ENCODE measurements around the gene P2RY8. TPM values are rescaled to one million over a fixed set of nuclear protein-coding genes. Genes with fewer than 3 reads are reported as not detected.
A peak's percentile ranks its signal among the peaks of the same experiment; 100 is the strongest.
"Not testable (repeated sequence)": the region's sequence is repeated elsewhere in the genome, so short reads cannot be mapped to it uniquely, and the experiment has no call there.

P2RY8 gene
- total RNA-seq, 1 donor from 2014 or later = 1.9 TPM

- intact Hi-C loops (cut with DNase I) = no loop called here
- ATAC-seq = no peak
- no peak for DNase-seq (ENCODE audit: missing footprints)
These were observed 59.1 kb downstream of the P2RY8 start for GRCh38 chrX:1477801-1478458.

GRCh38 chrX:1477229-1477628, 59.8 kb downstream of the P2RY8 start:
- intact Hi-C loops (cut with DNase I) = no loop called here
- DNase-seq (ENCODE audit: missing footprints) (no peak), ATAC-seq (no peak)

GRCh38 chrX:1476682-1477081, 60.3 kb downstream of the P2RY8 start:
- no peak for DNase-seq (ENCODE audit: missing footprints)
- intact Hi-C loops (cut with DNase I) = no loop called here

GRCh38 chrX:1475881-1476280, 61.1 kb downstream of the P2RY8 start:
- intact Hi-C loops (cut with DNase I) = no loop called here
- ATAC-seq = no peak
- DNase-seq (ENCODE audit: missing footprints) = no peak

More at GRCh38 chrX:1476682-1477081, 60.3 kb downstream of the P2RY8 start:
- no peak for ATAC-seq

GRCh38 chrX:1475481-1475880, 61.5 kb downstream of the P2RY8 start:
- intact Hi-C loops (cut with DNase I) = no loop called here
- no peak for DNase-seq (ENCODE audit: missing footprints)
- no peak for ATAC-seq

GRCh38 chrX:1474593-1474992, 62.4 kb downstream of the P2RY8 start:
- DNase-seq (ENCODE audit: missing footprints); intact Hi-C loops (cut with DNase I); ATAC-seq: not testable (repeated sequence)

GRCh38 chrX:1472975-1473374, 64.0 kb downstream of the P2RY8 start:
- intact Hi-C loops (cut with DNase I) = no loop called here
- DNase-seq (ENCODE audit: missing footprints) (no peak), ATAC-seq (no peak)

GRCh38 chrX:1468250-1468772, 68.7 kb downstream of the P2RY8 start:
- ATAC-seq = no peak
- intact Hi-C loops (cut with DNase I) = no loop called here
- no peak for DNase-seq (ENCODE audit: missing footprints)

GRCh38 chrX:1466971-1467561, 69.9 kb downstream of the P2RY8 start:
- ATAC-seq (no peak), DNase-seq (ENCODE audit: missing footprints) (peak; percentile 67)
- intact Hi-C loops (cut with DNase I) = no loop called here

GRCh38 chrX:1466232-1466661, 70.7 kb downstream of the P2RY8 start:
- DNase-seq (ENCODE audit: missing footprints) = no peak
- no peak for ATAC-seq
- intact Hi-C loops (cut with DNase I) = no loop called here

GRCh38 chrX:1465286-1466231, 71.4 kb downstream of the P2RY8 start:
- DNase-seq (ENCODE audit: missing footprints) = no peak
- intact Hi-C loops (cut with DNase I) = no loop called here
- ATAC-seq = no peak

GRCh38 chrX:1464971-1465285, 72.1 kb downstream of the P2RY8 start:
- intact Hi-C loops (cut with DNase I) = no loop called here
- ATAC-seq (peak; percentile 28), DNase-seq (ENCODE audit: missing footprints) (no peak)

GRCh38 chrX:1464041-1464970, 72.7 kb downstream of the P2RY8 start:
- intact Hi-C loops (cut with DNase I) = no loop called here
- no peak for DNase-seq (ENCODE audit: missing footprints)
- no peak for ATAC-seq

- ATAC-seq (no peak), DNase-seq (ENCODE audit: missing footprints) (no peak)
- intact Hi-C loops (cut with DNase I) = no loop called here
These were observed 73.4 kb downstream of the P2RY8 start for GRCh38 chrX:1463581-1463980.

- intact Hi-C loops (cut with DNase I) = no loop called here
- DNase-seq (ENCODE audit: missing footprints) (no peak), ATAC-seq (peak; percentile 28)
These were observed 74.3 kb downstream of the P2RY8 start for GRCh38 chrX:1462596-1463251.

GRCh38 chrX:1462110-1462509, 74.9 kb downstream of the P2RY8 start:
- DNase-seq (ENCODE audit: missing footprints) = no peak
- no peak for ATAC-seq
- intact Hi-C loops (cut with DNase I) = no loop called here

GRCh38 chrX:1455948-1456280, 81.1 kb downstream of the P2RY8 start:
- intact Hi-C loops (cut with DNase I) = loop anchor here (2.0 to 10.0 kb wide), 2 partner anchors 125 to 1041 kb away; no protein-coding TSS in a partner anchor
- no peak for ATAC-seq
- no peak for DNase-seq (ENCODE audit: missing footprints)
